H9 (cell line): Measurements from ENCODE around the gene TMEM117. TPM values are rescaled to one million over a fixed set of nuclear protein-coding genes. Genes with fewer than 3 reads are reported as not detected.

Experiments
- DNase-seq: peaks from one replicate; pipeline ENCODE4 v3.0.0-alpha.2; 2017
- H2AFZ ChIP-seq: one replicate; pipeline ENCODE4 v1.6.1; 2013; ENCODE audit warnings: mild to moderate bottlenecking, low read length, control low read depth, moderate library complexity
- H2AK5ac ChIP-seq: 2 replicates; pipeline ENCODE4 v1.6.1; 2013; ENCODE audit warnings: low read length, control low read depth, mixed read lengths; ENCODE audit not compliant: insufficient read length
- H2BK120ac ChIP-seq: one replicate; pipeline ENCODE4 v1.6.1; 2013; ENCODE audit warnings: low read depth, mild to moderate bottlenecking, low read length, control low read depth, inconsistent platforms; ENCODE audit not compliant: poor library complexity, severe bottlenecking
- H2BK12ac ChIP-seq: 2 replicates; pipeline ENCODE4 v1.6.1; 2013; ENCODE audit warnings: low read length, control low read depth, mixed read lengths, low read depth; ENCODE audit not compliant: insufficient read length
- H2BK15ac ChIP-seq: 2 replicates; pipeline ENCODE4 v1.6.1; 2013; ENCODE audit warnings: low read depth, low read length, control low read depth
- H2BK20ac ChIP-seq: one replicate; pipeline ENCODE4 v1.6.1; 2013; ENCODE audit warnings: low read depth, mild to moderate bottlenecking, low read length, control low read depth, inconsistent platforms; ENCODE audit not compliant: poor library complexity, severe bottlenecking
- H2BK5ac ChIP-seq: 2 replicates; pipeline ENCODE4 v1.6.1; 2013; ENCODE audit warnings: low read length, control low read depth, mixed read lengths; ENCODE audit not compliant: insufficient read length
- H3K14ac ChIP-seq: 2 replicates; pipeline ENCODE4 v1.6.1; 2013; ENCODE audit warnings: low read length, control low read depth; ENCODE audit not compliant: insufficient read depth
- H3K18ac ChIP-seq: 2 replicates; pipeline ENCODE4 v1.6.1; 2013; ENCODE audit warnings: low read depth, mild to moderate bottlenecking, mixed read lengths, low read length, control low read depth; ENCODE audit not compliant: insufficient read length
- H3K23ac ChIP-seq: 2 replicates; pipeline ENCODE4 v1.6.1; 2013; ENCODE audit warnings: low read length, control low read depth, mixed read lengths, low read depth; ENCODE audit not compliant: insufficient read length
- H3K23me2 ChIP-seq: 2 replicates; pipeline ENCODE4 v1.6.1; 2013; ENCODE audit warnings: low read depth, mild to moderate bottlenecking, mixed read lengths, low read length, control low read depth; ENCODE audit not compliant: insufficient read length, poor library complexity, severe bottlenecking
- H3K27ac ChIP-seq: 2 replicates; pipeline ENCODE4 v1.5.1; 2013; ENCODE audit warnings: low read length, control low read depth, mixed read lengths, low read depth; ENCODE audit not compliant: insufficient read length
- H3K27me3 ChIP-seq: 2 replicates; pipeline ENCODE4 v1.6.1; 2013; ENCODE audit warnings: low read length, control low read depth, inconsistent platforms; ENCODE audit not compliant: insufficient read depth
- H3K4ac ChIP-seq: 2 replicates; pipeline ENCODE4 v1.6.1; 2013; ENCODE audit warnings: low read depth, mild to moderate bottlenecking, control low read depth, inconsistent platforms, low read length, moderate library complexity
- H3K4me1 ChIP-seq: 2 replicates; pipeline ENCODE4 v1.6.1; 2013; ENCODE audit warnings: low read length, control low read depth, inconsistent platforms; ENCODE audit not compliant: insufficient read depth
- H3K4me2 ChIP-seq: 2 replicates; pipeline ENCODE4 v1.6.1; 2013; ENCODE audit warnings: low read length, control low read depth, mixed read lengths; ENCODE audit not compliant: insufficient read length, insufficient read depth
- H3K56ac ChIP-seq: 2 replicates; pipeline ENCODE4 v1.6.1; 2013; ENCODE audit warnings: low read depth, mild to moderate bottlenecking, mixed read lengths, low read length, control low read depth; ENCODE audit not compliant: insufficient read length
- H3K79me1 ChIP-seq: 2 replicates; pipeline ENCODE4 v1.6.1; 2013; ENCODE audit warnings: low read depth, mild to moderate bottlenecking, moderate library complexity, low read length, control low read depth, inconsistent platforms; ENCODE audit not compliant: insufficient read depth, poor library complexity, severe bottlenecking
- H3K79me2 ChIP-seq: 2 replicates; pipeline ENCODE4 v1.6.1; 2013; ENCODE audit warnings: low read length, control low read depth, inconsistent platforms; ENCODE audit not compliant: insufficient read depth
- H3K9ac ChIP-seq: 2 replicates; pipeline ENCODE4 v1.6.1; 2013; ENCODE audit warnings: low read length, control low read depth, mixed read lengths; ENCODE audit not compliant: insufficient read length; ENCODE audit errors: extremely low read depth
- H3K9me3 ChIP-seq: one replicate; pipeline ENCODE4 v1.6.1; 2013; ENCODE audit warnings: low read depth, low read length, inconsistent platforms; ENCODE audit not compliant: control insufficient read depth
- H3T11ph ChIP-seq: one replicate; pipeline ENCODE4 v1.6.1; 2013; ENCODE audit warnings: mild to moderate bottlenecking, low read length, control low read depth, inconsistent platforms
- H4K20me1 ChIP-seq: one replicate; pipeline ENCODE4 v1.6.1; 2013; ENCODE audit not compliant: control insufficient read depth, insufficient read length, insufficient read depth
- H4K5ac ChIP-seq: 2 replicates; pipeline ENCODE4 v1.6.1; 2013; ENCODE audit warnings: low read depth, mild to moderate bottlenecking, mixed read lengths, low read length, control low read depth; ENCODE audit not compliant: insufficient read length
- H4K8ac ChIP-seq: replicated peaks from 2 replicates; pipeline ENCODE4 v1.6.1; 2013; ENCODE audit warnings: low read length, control low read depth, mixed read lengths, low read depth; ENCODE audit not compliant: insufficient read length
- H4K91ac ChIP-seq: 2 replicates; pipeline ENCODE4 v1.6.1; 2013; ENCODE audit warnings: low read depth, mild to moderate bottlenecking, moderate library complexity, mixed read lengths, low read length, control low read depth; ENCODE audit not compliant: insufficient read length
- H3K27ac Mint-ChIP-seq, 3 experiments: 2 replicates in 2 of 3; 3 replicates in 1 of 3; pipeline ENCODE4 v1.8.0; 2020 to 2021; ENCODE audit warnings: mixed read lengths in 3 of 3, mild to moderate bottlenecking in 1 of 3, moderate library complexity in 1 of 3
- H3K27me3 Mint-ChIP-seq: 2 replicates; pipeline ENCODE4 v1.8.0; 2021; ENCODE audit warnings: low read depth, mild to moderate bottlenecking, moderate library complexity, mixed read lengths
- H3K36me3 Mint-ChIP-seq, 3 experiments: 2 replicates in 2 of 3; 3 replicates in 1 of 3; pipeline ENCODE4 v1.8.0; 2020 to 2021; ENCODE audit warnings: low read depth in 3 of 3, mixed read lengths in 3 of 3; ENCODE audit not compliant: insufficient read depth in 1 of 3
- H3K4me1 Mint-ChIP-seq, 2 experiments: 2 replicates each; pipeline ENCODE4 v1.8.0; 2020; ENCODE audit warnings: mixed read lengths in 2 of 2
- H3K4me3 Mint-ChIP-seq, 2 experiments: 2 replicates in 1 of 2; 3 replicates in 1 of 2; pipeline ENCODE4 v1.8.0; 2020 to 2021; ENCODE audit warnings: mild to moderate bottlenecking in 2 of 2, mixed read lengths in 2 of 2, moderate library complexity in 1 of 2
- H3K9me3 Mint-ChIP-seq, 2 experiments: 2 replicates in 1 of 2; 3 replicates in 1 of 2; pipeline ENCODE4 v1.8.0; 2020; ENCODE audit warnings: mild to moderate bottlenecking in 2 of 2, mixed read lengths in 2 of 2, moderate library complexity in 1 of 2
- WGBS: extraction: QIAGEN DNeasy Blood & Tissue Kit; methylation state at CpG from one replicate; pipeline ENCODE4 v1.1.7; 2013; ENCODE audit warnings: missing lambda C conversion rate, low lambda C conversion rate, mixed read lengths; ENCODE audit not compliant: insufficient read length; ENCODE audit errors: extremely low coverage; 5-methylcytosine and 5-hydroxymethylcytosine counted together
- total RNA-seq: library from RNA; stranded (reverse); gene quantifications from 2 replicates; pipeline ENCODE4 v1.2.1, GENCODE V29; 2021
- TF ChIP-seq, protein P1 (sequence below): fragments of 200-600 bp; sonication (generic); conservative IDR thresholded peaks from 3 replicates; pipeline ENCODE4 v1.8.0; 2021; ENCODE audit warnings: antibody characterized with exemption, mild to moderate bottlenecking

TMEM117 gene
- total RNA-seq, 1 experiment from 2014 or later: 1.7 TPM

DNA sequence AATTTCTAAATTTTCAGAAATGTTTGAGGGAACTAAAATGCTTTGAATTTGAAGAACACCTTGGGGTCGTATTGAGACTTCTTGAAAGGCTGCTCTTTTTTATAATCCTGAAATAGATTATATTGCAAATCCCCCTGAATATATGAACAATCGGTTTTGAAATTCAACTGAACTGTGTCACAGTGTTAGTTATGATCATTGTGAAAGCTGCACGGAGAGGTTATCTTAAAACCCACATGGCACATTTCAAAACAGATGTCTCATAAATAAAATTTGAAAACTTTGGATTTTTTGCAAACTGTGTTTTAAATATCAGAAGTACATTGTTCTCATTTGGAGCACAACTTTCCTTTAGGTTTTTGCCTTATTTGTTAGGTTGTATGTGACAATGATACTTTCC is 218.4 kb downstream of the TMEM117 start:
- Histone ChIP-seq H4K91ac (no peak overlapping the region), H3K79me2 (no peaks in the 10 kb centered on the region), H3K27ac (no peak overlapping the region), H2BK15ac (no peak overlapping the region), H2BK120ac (no peak overlapping the region), H3K27me3 (no peaks in the 10 kb centered on the region), H3T11ph (no peak overlapping the region), H4K20me1 (no peaks in the 10 kb centered on the region), H3K56ac (no peak overlapping the region), H2BK12ac (no peak overlapping the region), H2BK5ac (no peak overlapping the region), H3K4me2 (no peak overlapping the region), H4K5ac (no peak overlapping the region), H3K23ac (no peak overlapping the region), H2AFZ (no peak overlapping the region), H3K18ac (no peak overlapping the region), H3K9me3 (no peaks in the 10 kb centered on the region), H3K4ac (no peak overlapping the region), H4K8ac (no peak overlapping the region), H3K9ac (no peak overlapping the region), H2BK20ac (no peak overlapping the region), H3K4me1 (no peaks in the 10 kb centered on the region), H3K14ac (no peak overlapping the region), H2AK5ac (no peak overlapping the region), H3K79me1 (no peaks in the 10 kb centered on the region), H3K23me2 (no peaks in the 10 kb centered on the region)
- 0 out of 4 replicates have a peak, but pooled peaks cover 0 to 2% of the 10 kb centered on the region in 2 experiments for H3K4me1 Mint-ChIP-seq
- no peaks in the 10 kb centered on the region for H3K36me3 Mint-ChIP-seq
- WGBS: no CpG with 5 or more reads among the region's 3 CpGs
- H3K27me3 Mint-ChIP-seq: no peaks in the 10 kb centered on the region
- no peak for DNase-seq
- TF ChIP-seq, protein P1, sequence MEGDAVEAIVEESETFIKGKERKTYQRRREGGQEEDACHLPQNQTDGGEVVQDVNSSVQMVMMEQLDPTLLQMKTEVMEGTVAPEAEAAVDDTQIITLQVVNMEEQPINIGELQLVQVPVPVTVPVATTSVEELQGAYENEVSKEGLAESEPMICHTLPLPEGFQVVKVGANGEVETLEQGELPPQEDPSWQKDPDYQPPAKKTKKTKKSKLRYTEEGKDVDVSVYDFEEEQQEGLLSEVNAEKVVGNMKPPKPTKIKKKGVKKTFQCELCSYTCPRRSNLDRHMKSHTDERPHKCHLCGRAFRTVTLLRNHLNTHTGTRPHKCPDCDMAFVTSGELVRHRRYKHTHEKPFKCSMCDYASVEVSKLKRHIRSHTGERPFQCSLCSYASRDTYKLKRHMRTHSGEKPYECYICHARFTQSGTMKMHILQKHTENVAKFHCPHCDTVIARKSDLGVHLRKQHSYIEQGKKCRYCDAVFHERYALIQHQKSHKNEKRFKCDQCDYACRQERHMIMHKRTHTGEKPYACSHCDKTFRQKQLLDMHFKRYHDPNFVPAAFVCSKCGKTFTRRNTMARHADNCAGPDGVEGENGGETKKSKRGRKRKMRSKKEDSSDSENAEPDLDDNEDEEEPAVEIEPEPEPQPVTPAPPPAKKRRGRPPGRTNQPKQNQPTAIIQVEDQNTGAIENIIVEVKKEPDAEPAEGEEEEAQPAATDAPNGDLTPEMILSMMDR: no peak
- H3K4me3 Mint-ChIP-seq: no peak overlapping the region
- no peak overlapping the region for H3K27ac Mint-ChIP-seq
- H3K9me3 Mint-ChIP-seq: no peaks in the 10 kb centered on the region
